HG02759 (cell line): ENCODE data around the gene C14orf93.
"Not testable (repeated sequence)": the region's sequence is repeated elsewhere in the genome, so short reads cannot be mapped to it uniquely, and the experiment has no call there.

Source experiments
- ATAC-seq: cut with Tn5 transposase; IDR thresholded peaks from one replicate; pipeline ENCODE4 v1.9.1; 2021; ENCODE audit warnings: mild to moderate bottlenecking, moderate library complexity; ENCODE audit not compliant: unreplicated experiment

C14orf93 gene

DNA sequence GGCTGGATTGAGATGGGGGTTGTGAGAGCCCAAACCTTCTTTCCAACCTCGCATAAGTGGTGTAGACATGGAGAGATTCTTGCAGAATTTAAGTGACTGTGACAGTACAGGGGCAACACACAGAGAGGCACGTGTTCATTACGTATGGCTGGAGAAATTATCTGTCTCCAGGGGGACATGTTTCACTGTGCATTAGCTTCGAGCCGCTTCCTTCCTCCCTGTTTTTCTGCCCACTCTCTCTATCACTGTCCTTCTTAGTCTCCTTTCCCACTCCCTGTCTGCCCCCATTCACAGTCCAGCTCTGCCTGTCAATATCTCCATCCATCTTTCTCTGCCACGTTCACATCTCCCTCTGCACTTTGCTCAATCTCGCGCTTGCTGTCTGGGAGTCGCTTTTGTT lies 11.5 kb upstream of the C14orf93 start:
- no peak for ATAC-seq

- no peak for ATAC-seq
Measured at GRCh38 chr14:23020143-23021128, 10.5 kb upstream of the C14orf93 start.

- no peak for ATAC-seq
Measured at GRCh38 chr14:23018107-23018506, 8.2 kb upstream of the C14orf93 start.

GRCh38 chr14:23017091-23017490 lies 7.1 kb upstream of the C14orf93 start:
- no peak for ATAC-seq

DNA sequence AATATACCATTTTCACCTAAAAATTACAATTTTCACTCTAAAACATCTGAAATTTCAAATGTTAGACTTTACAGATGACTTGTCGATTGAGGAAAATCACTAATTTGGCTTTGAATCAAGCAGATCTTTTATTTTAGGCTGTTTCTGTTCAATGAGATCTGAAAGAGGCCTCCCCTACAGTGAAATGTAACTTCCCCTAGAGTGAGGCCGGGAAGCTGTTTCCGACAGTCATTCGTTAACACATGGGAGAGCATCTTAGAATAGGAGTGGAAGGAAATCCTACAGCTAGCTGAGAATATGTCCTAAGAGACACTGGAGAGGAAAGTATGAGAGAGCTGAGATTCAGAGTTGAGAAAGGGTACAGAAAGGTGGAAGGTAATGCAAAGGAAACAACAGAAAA lies 5.7 kb upstream of the C14orf93 start:
- ATAC-seq: no peak

- not testable (repeated sequence) for ATAC-seq
Measured at GRCh38 chr14:23013749-23014054, 3.8 kb upstream of the C14orf93 start.

- ATAC-seq: no peak
Measured at GRCh38 chr14:23013054-23013748, 3.3 kb upstream of the C14orf93 start.

GRCh38 chr14:23009483-23009938 lies 432 bp downstream of the C14orf93 start:
- no peak for ATAC-seq

- no peak for ATAC-seq
Measured at GRCh38 chr14:23008831-23009230, 1.1 kb downstream of the C14orf93 start.

GRCh38 chr14:23006544-23007419 lies 3.2 kb downstream of the C14orf93 start:
- peak; percentile 94 for ATAC-seq

- ATAC-seq: no peak
Measured at GRCh38 chr14:23006188-23006534, 3.8 kb downstream of the C14orf93 start.

- no peak for ATAC-seq
Measured at GRCh38 chr14:23005451-23006187, 4.3 kb downstream of the C14orf93 start.

GRCh38 chr14:23004274-23004673 lies 5.7 kb downstream of the C14orf93 start:
- not testable (repeated sequence) for ATAC-seq

GRCh38 chr14:23002592-23002991 lies 7.4 kb downstream of the C14orf93 start:
- no peak for ATAC-seq

DNA sequence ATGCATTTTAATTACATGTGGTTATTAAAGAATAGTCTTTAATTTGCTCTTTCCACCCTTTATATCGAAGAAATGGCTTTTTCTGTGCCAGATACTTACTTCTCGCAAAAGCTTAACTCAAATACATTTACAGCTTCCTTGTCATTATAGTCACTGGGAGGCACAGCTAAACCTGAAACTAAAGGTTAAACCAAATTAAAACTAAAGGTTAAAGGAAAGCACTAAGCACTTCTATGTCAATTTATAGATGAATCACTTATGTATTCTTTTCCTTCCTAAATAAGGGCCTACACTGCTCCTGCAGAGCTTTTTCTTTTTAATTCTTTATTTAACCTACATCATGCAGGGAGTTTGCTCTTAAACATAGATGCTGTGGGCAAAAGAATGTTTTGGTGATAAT lies 9.1 kb downstream of the C14orf93 start:
- no peak for ATAC-seq

GRCh38 chr14:22998329-22999012 lies 11.5 kb downstream of the C14orf93 start:
- no peak for ATAC-seq

DNA sequence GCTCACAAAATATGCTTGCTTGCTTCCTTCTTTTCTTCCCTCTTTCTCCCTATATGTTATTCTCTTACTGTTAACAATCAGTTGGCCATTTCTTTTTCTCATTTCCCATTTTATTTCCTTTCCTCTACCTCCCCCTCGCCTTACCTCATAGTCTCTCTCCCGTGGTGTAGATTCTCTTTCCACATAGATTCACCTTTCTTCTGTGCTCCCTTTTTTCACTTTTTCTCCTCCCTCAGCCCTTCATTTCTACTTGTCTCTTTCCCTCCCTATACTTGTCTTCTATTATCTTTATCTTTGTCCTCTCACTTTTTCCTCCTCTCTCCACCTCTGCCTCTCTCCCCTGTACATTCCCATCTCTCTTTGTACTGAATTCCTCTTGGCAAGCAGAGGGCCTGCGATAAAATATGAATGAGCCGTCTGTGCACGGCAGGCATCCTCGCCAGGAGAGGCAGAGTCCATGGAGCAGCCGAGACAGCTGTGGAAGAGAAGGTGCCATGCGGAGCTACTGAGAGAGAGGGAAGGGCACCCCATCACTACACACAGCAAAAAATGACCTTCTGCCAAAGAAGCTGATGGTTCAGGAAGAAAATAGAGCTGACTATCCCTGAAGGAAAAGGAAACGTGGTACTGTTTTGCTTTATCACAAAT lies 12.1 kb downstream of the C14orf93 start:
- ATAC-seq: no peak

DNA sequence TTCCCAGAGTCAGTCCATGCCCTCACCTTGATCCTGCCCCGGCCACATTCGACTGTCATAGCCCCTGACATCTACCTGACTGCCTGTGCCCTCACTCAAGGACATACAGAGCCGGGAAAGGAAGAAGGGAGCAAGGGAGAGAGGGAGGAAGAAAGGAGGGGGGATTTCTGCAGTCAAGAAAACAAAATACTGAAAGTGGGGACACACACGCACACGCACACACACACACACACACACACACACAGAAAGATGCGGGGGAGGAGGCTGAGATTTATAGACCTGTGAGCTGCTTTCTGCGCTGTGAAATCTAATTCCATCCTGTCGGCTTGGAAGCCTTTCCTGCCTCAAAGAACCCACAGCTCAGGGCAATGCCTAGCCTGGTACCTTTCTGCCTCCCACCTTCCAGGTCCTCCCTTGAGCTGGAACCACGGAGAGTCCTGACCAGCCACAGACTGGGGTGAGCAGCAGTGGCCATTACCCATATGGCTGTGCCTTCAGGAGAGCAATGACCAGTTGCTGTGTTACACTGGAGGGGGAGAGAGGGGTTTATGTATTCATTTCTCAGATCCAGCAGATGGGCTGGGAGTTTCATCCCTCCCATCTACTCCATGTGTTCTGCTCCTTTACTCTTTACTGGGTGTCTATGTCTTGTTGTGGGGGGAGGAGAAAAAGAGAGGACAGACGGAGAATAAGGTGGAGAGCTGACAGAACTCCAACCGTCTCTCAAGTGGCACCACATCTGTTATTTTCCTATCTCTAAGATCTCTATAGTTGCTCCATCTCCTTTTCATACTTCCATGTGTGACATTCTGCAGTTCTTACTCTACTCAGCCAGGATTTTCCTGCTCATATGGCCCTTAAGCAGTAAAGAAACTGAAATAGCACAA lies 12.9 kb downstream of the C14orf93 start:
- no peak for ATAC-seq
